Measurements from ENCODE around the gene CST6. TPM values are rescaled to one million over a fixed set of nuclear protein-coding genes. Genes with fewer than 3 reads are reported as not detected.
A peak's percentile ranks its signal among the peaks of the same experiment; 100 is the strongest.

The CST6 gene
- total RNA-seq, 1 donor from 2014 or later = not detected

GRCh38 chr11:66042996-66043906, 31.4 kb downstream of the CST6 start:
- no peak for ATAC-seq

GRCh38 chr11:66044757-66045156, 32.9 kb downstream of the CST6 start:
- DNase-seq (ENCODE audit: low spot score) (no peak), ATAC-seq (no peak)

More at GRCh38 chr11:66042996-66043906, 31.4 kb downstream of the CST6 start:
- no peak for DNase-seq (ENCODE audit: low spot score)

- ATAC-seq = peak; percentile 94
- peak; percentile 73 for DNase-seq (ENCODE audit: low spot score)
Observed at GRCh38 chr11:66045177-66045639, 33.4 kb downstream of the CST6 start.

GRCh38 chr11:66046901-66047300, 35.1 kb downstream of the CST6 start:
- ATAC-seq (no peak), DNase-seq (ENCODE audit: low spot score) (no peak)

GRCh38 chr11:66047541-66048365, 35.9 kb downstream of the CST6 start:
- ATAC-seq = no peak
- DNase-seq (ENCODE audit: low spot score) = no peak

GRCh38 chr11:66048547-66049323, 36.9 kb downstream of the CST6 start, which contains the start of gene GAL3ST3:
TSS of gene GAL3ST3 (minus strand) at chr11:66049161. CDS start at chr11:66045415, 3,746 bp downstream.
- no peak for DNase-seq (ENCODE audit: low spot score)
- ATAC-seq = no peak

GRCh38 chr11:66050581-66051231, 38.9 kb downstream of the CST6 start:
- no peak for DNase-seq (ENCODE audit: low spot score)
- no peak for ATAC-seq

- DNase-seq (ENCODE audit: low spot score) = no peak
- ATAC-seq = no peak
Observed at GRCh38 chr11:66051371-66051765, 39.6 kb downstream of the CST6 start.

GRCh38 chr11:66051766-66052663, 40.2 kb downstream of the CST6 start, which contains the start of gene SF3B2:
TSS of gene SF3B2 (plus strand) at chr11:66052364. CDS start at chr11:66052385, 21 bp downstream.
- peak; percentile 99 for DNase-seq (ENCODE audit: low spot score)
- peak; percentile 93 for ATAC-seq

GRCh38 chr11:66052664-66052982, 40.8 kb downstream of the CST6 start:
- no peak for DNase-seq (ENCODE audit: low spot score)
- no peak for ATAC-seq

GRCh38 chr11:66055021-66055420, 43.2 kb downstream of the CST6 start:
- ATAC-seq (no peak), DNase-seq (ENCODE audit: low spot score) (no peak)

GRCh38 chr11:66056501-66056900, 44.7 kb downstream of the CST6 start:
- no peak for DNase-seq (ENCODE audit: low spot score)

GRCh38 chr11:66059966-66060680, 48.3 kb downstream of the CST6 start:
- no peak for ATAC-seq
- no peak for DNase-seq (ENCODE audit: low spot score)

More at GRCh38 chr11:66056501-66056900, 44.7 kb downstream of the CST6 start:
- ATAC-seq = no peak

- DNase-seq (ENCODE audit: low spot score) = no peak
- no peak for ATAC-seq
Observed at GRCh38 chr11:66061268-66061667, 49.5 kb downstream of the CST6 start.

GRCh38 chr11:66062408-66062807, 50.6 kb downstream of the CST6 start:
- DNase-seq (ENCODE audit: low spot score) (no peak), ATAC-seq (no peak)
